GM18517 (cell line): Measurements from ENCODE around the gene SYTL4.
A peak's percentile ranks its signal among the peaks of the same experiment; 100 is the strongest.

ENCODE experiments used
- ATAC-seq: cut with Tn5 transposase; IDR thresholded peaks from one replicate; pipeline ENCODE4 v1.9.1; 2021; ENCODE audit warnings: mild to moderate bottlenecking, moderate library complexity; ENCODE audit not compliant: unreplicated experiment

The SYTL4 gene

GRCh38 chrX:100695991-100696390, 35.9 kb downstream of the SYTL4 start:
- no peak for ATAC-seq

GRCh38 chrX:100695302-100695701, 36.6 kb downstream of the SYTL4 start:
- ATAC-seq = no peak

- peak; percentile 69 for ATAC-seq
These were observed 44.4 kb downstream of the SYTL4 start for GRCh38 chrX:100687546-100687945.

GRCh38 chrX:100687128-100687527, 44.8 kb downstream of the SYTL4 start:
- ATAC-seq = peak; percentile 37

GRCh38 chrX:100685997-100686305, 46.0 kb downstream of the SYTL4 start:
- no peak for ATAC-seq

GRCh38 chrX:100685284-100685996, 46.5 kb downstream of the SYTL4 start:
- ATAC-seq = peak; percentile 87

GRCh38 chrX:100682939-100683338, 49.0 kb downstream of the SYTL4 start:
- no peak for ATAC-seq

GRCh38 chrX:100681599-100681998, 50.3 kb downstream of the SYTL4 start:
- no peak for ATAC-seq

- ATAC-seq = no peak
These were observed 51.2 kb downstream of the SYTL4 start for GRCh38 chrX:100680756-100681155.

- no peak for ATAC-seq
These were observed 54.2 kb downstream of the SYTL4 start for GRCh38 chrX:100677611-100678181.

GRCh38 chrX:100674705-100675104, 57.2 kb downstream of the SYTL4 start:
- no peak for ATAC-seq

- no peak for ATAC-seq
These were observed 58.4 kb downstream of the SYTL4 start for GRCh38 chrX:100673397-100673953.

- ATAC-seq = no peak
These were observed 59.0 kb downstream of the SYTL4 start for GRCh38 chrX:100672966-100673365.

- ATAC-seq = no peak
These were observed 68.3 kb downstream of the SYTL4 start for GRCh38 chrX:100663642-100664041.

- ATAC-seq = no peak
These were observed 69.1 kb downstream of the SYTL4 start for GRCh38 chrX:100662796-100663195.

GRCh38 chrX:100662170-100662569, 69.8 kb downstream of the SYTL4 start:
- ATAC-seq = no peak

GRCh38 chrX:100659431-100660137, 72.3 kb downstream of the SYTL4 start:
- ATAC-seq = no peak

- no peak for ATAC-seq
These were observed 73.0 kb downstream of the SYTL4 start for GRCh38 chrX:100658941-100659381.

- no peak for ATAC-seq
These were observed 77.7 kb downstream of the SYTL4 start for GRCh38 chrX:100654261-100654660.

GRCh38 chrX:100652266-100652665, 79.7 kb downstream of the SYTL4 start:
- no peak for ATAC-seq

GRCh38 chrX:100650841-100651240, 81.1 kb downstream of the SYTL4 start:
- ATAC-seq = no peak
